ENCODE data around the gene EPS8L2.

The EPS8L2 gene

GRCh38 chr11:762421-763072, 56.5 kb downstream of the EPS8L2 start:
- Histone ChIP-seq H3K9me3 (ENCODE audit: control insufficient read depth, low read length) (no peaks in the 10 kb centered on the region), H3K36me3 (ENCODE audit: control insufficient read depth, insufficient read depth, low read length) (peaks cover 16% of the 10 kb centered on the region), H3K27ac (ENCODE audit: insufficient read depth, low read depth, low read length, poor library complexity, severe bottlenecking) (no peak overlapping the region), H3K4me1 (ENCODE audit: control insufficient read depth, insufficient read depth, low read length) (no peaks in the 10 kb centered on the region), H3K4me3 (ENCODE audit: insufficient read depth, low read depth, low read length) (no peak overlapping the region), H3K27me3 (ENCODE audit: control insufficient read depth, insufficient read depth, low read length, poor library complexity, severe bottlenecking) (no peaks in the 10 kb centered on the region)
- WGBS, 2 experiments, result 84 to 85% methylated on average over 9 to 10 of the region's 10 CpGs

- WGBS, 2 experiments, result 83 to 87% methylated on average over 17 to 18 of the region's 24 CpGs
- peaks cover 16% of the 10 kb centered on the region for H3K36me3 ChIP-seq (ENCODE audit: control insufficient read depth, insufficient read depth, low read length)
Observed at GRCh38 chr11:763073-763463, 57.0 kb downstream of the EPS8L2 start.

GRCh38 chr11:763549-764321, 57.7 kb downstream of the EPS8L2 start:
- Histone ChIP-seq H3K4me3 (ENCODE audit: insufficient read depth, low read depth, low read length) (no peak overlapping the region), H3K27me3 (ENCODE audit: control insufficient read depth, insufficient read depth, low read length, poor library complexity, severe bottlenecking) (no peaks in the 10 kb centered on the region), H3K4me1 (ENCODE audit: control insufficient read depth, insufficient read depth, low read length) (no peaks in the 10 kb centered on the region), H3K9me3 (ENCODE audit: control insufficient read depth, low read length) (no peaks in the 10 kb centered on the region), H3K27ac (ENCODE audit: insufficient read depth, low read depth, low read length, poor library complexity, severe bottlenecking) (no peak overlapping the region), H3K36me3 (ENCODE audit: control insufficient read depth, insufficient read depth, low read length) (peaks cover 16% of the 10 kb centered on the region)
- WGBS, 2 experiments, result 93 to 96% methylated on average over 22 of the region's 22 CpGs

More at GRCh38 chr11:763073-763463, 57.0 kb downstream of the EPS8L2 start:
- Histone ChIP-seq H3K27ac (ENCODE audit: insufficient read depth, low read depth, low read length, poor library complexity, severe bottlenecking) (no peak overlapping the region), H3K9me3 (ENCODE audit: control insufficient read depth, low read length) (no peaks in the 10 kb centered on the region), H3K4me3 (ENCODE audit: insufficient read depth, low read depth, low read length) (no peak overlapping the region), H3K4me1 (ENCODE audit: control insufficient read depth, insufficient read depth, low read length) (no peaks in the 10 kb centered on the region), H3K27me3 (ENCODE audit: control insufficient read depth, insufficient read depth, low read length, poor library complexity, severe bottlenecking) (no peaks in the 10 kb centered on the region)

GRCh38 chr11:764322-765024, 58.4 kb downstream of the EPS8L2 start:
- WGBS, 2 experiments, result 95 to 96% methylated on average over 18 of the region's 18 CpGs
- Histone ChIP-seq H3K4me1 (ENCODE audit: control insufficient read depth, insufficient read depth, low read length) (no peaks in the 10 kb centered on the region), H3K4me3 (ENCODE audit: insufficient read depth, low read depth, low read length) (no peak overlapping the region), H3K9me3 (ENCODE audit: control insufficient read depth, low read length) (no peaks in the 10 kb centered on the region), H3K36me3 (ENCODE audit: control insufficient read depth, insufficient read depth, low read length) (peaks cover 16% of the 10 kb centered on the region), H3K27ac (ENCODE audit: insufficient read depth, low read depth, low read length, poor library complexity, severe bottlenecking) (no peak overlapping the region), H3K27me3 (ENCODE audit: control insufficient read depth, insufficient read depth, low read length, poor library complexity, severe bottlenecking) (no peaks in the 10 kb centered on the region)

- Histone ChIP-seq H3K4me3 (ENCODE audit: insufficient read depth, low read depth, low read length) (no peak overlapping the region), H3K36me3 (ENCODE audit: control insufficient read depth, insufficient read depth, low read length) (peaks cover 16% of the 10 kb centered on the region), H3K27ac (ENCODE audit: insufficient read depth, low read depth, low read length, poor library complexity, severe bottlenecking) (no peak overlapping the region), H3K9me3 (ENCODE audit: control insufficient read depth, low read length) (no peaks in the 10 kb centered on the region), H3K27me3 (ENCODE audit: control insufficient read depth, insufficient read depth, low read length, poor library complexity, severe bottlenecking) (no peaks in the 10 kb centered on the region), H3K4me1 (ENCODE audit: control insufficient read depth, insufficient read depth, low read length) (no peaks in the 10 kb centered on the region)
- 84% methylated on average over 19 of the region's 19 CpGs for WGBS, 2 experiments
Observed at GRCh38 chr11:765025-765801, 59.2 kb downstream of the EPS8L2 start.

- Histone ChIP-seq H3K27me3 (ENCODE audit: control insufficient read depth, insufficient read depth, low read length, poor library complexity, severe bottlenecking) (no peaks in the 10 kb centered on the region), H3K4me1 (ENCODE audit: control insufficient read depth, insufficient read depth, low read length) (no peaks in the 10 kb centered on the region), H3K9me3 (ENCODE audit: control insufficient read depth, low read length) (no peaks in the 10 kb centered on the region), H3K36me3 (ENCODE audit: control insufficient read depth, insufficient read depth, low read length) (peaks cover 16% of the 10 kb centered on the region), H3K4me3 (ENCODE audit: insufficient read depth, low read depth, low read length) (no peak overlapping the region), H3K27ac (ENCODE audit: insufficient read depth, low read depth, low read length, poor library complexity, severe bottlenecking) (no peak overlapping the region)
- WGBS, 2 experiments, result 94 to 96% methylated on average over 8 of the region's 8 CpGs
Observed at GRCh38 chr11:765802-766091, 59.7 kb downstream of the EPS8L2 start.

- no peaks in the 10 kb centered on the region for H3K4me1 ChIP-seq (ENCODE audit: control insufficient read depth, insufficient read depth, low read length)
- no peaks in the 10 kb centered on the region for H3K9me3 ChIP-seq (ENCODE audit: control insufficient read depth, low read length)
- H3K27me3 ChIP-seq (ENCODE audit: control insufficient read depth, insufficient read depth, low read length, poor library complexity, severe bottlenecking), result no peaks in the 10 kb centered on the region
- H3K36me3 ChIP-seq (ENCODE audit: control insufficient read depth, insufficient read depth, low read length), result peaks cover 21% of the 10 kb centered on the region
- H3K27ac ChIP-seq (ENCODE audit: insufficient read depth, low read depth, low read length, poor library complexity, severe bottlenecking), result no peak overlapping the region
- H3K4me3 ChIP-seq (ENCODE audit: insufficient read depth, low read depth, low read length), result no peak overlapping the region
- WGBS, 2 experiments, result 91 to 95% methylated on average over 11 of the region's 11 CpGs
Observed at GRCh38 chr11:766106-766935, 60.3 kb downstream of the EPS8L2 start.

- H3K9me3 ChIP-seq (ENCODE audit: control insufficient read depth, low read length), result no peaks in the 10 kb centered on the region
- no peak overlapping the region for H3K27ac ChIP-seq (ENCODE audit: insufficient read depth, low read depth, low read length, poor library complexity, severe bottlenecking)
- 92 to 95% methylated on average over 2 of the region's 2 CpGs for WGBS, 2 experiments
- no peaks in the 10 kb centered on the region for H3K4me1 ChIP-seq (ENCODE audit: control insufficient read depth, insufficient read depth, low read length)
- no peak overlapping the region for H3K4me3 ChIP-seq (ENCODE audit: insufficient read depth, low read depth, low read length)
- H3K27me3 ChIP-seq (ENCODE audit: control insufficient read depth, insufficient read depth, low read length, poor library complexity, severe bottlenecking), result no peaks in the 10 kb centered on the region
- peaks cover 18% of the 10 kb centered on the region for H3K36me3 ChIP-seq (ENCODE audit: control insufficient read depth, insufficient read depth, low read length)
Observed at GRCh38 chr11:766936-767210, 60.8 kb downstream of the EPS8L2 start.

GRCh38 chr11:767238-767637, 61.2 kb downstream of the EPS8L2 start:
- Histone ChIP-seq H3K4me1 (ENCODE audit: control insufficient read depth, insufficient read depth, low read length) (peaks cover 1% of the 10 kb centered on the region), H3K36me3 (ENCODE audit: control insufficient read depth, insufficient read depth, low read length) (peaks cover 18% of the 10 kb centered on the region), H3K27ac (ENCODE audit: insufficient read depth, low read depth, low read length, poor library complexity, severe bottlenecking) (no peak overlapping the region), H3K9me3 (ENCODE audit: control insufficient read depth, low read length) (no peaks in the 10 kb centered on the region), H3K4me3 (ENCODE audit: insufficient read depth, low read depth, low read length) (no peak overlapping the region), H3K27me3 (ENCODE audit: control insufficient read depth, insufficient read depth, low read length, poor library complexity, severe bottlenecking) (no peaks in the 10 kb centered on the region)
- WGBS, 2 experiments, result 90 to 92% methylated on average over 11 of the region's 11 CpGs
